B cell (primary cell): Measurements from ENCODE around the gene SCNM1. TPM values are rescaled to one million over a fixed set of nuclear protein-coding genes. Genes with fewer than 3 reads are reported as not detected.
A peak's percentile ranks its signal among the peaks of the same experiment; 100 is the strongest.

ENCODE experiments used
- ATAC-seq: fragments of 200-7000 bp; cut with Tn5 transposase; one replicate; pipeline ENCODE4 v1.10.0; 2021; ENCODE audit warnings: low read depth, mild to moderate bottlenecking, moderate number of reproducible peaks, moderate library complexity
- CTCF ChIA-PET: fragments of 350-600 bp; sonication (Branson Sonifier 250); formaldehyde crosslinking; loops from one replicate; lab custom pipeline; 2021; ENCODE audit warnings: antibody characterized with exemption, inconsistent platforms; lab: Charles Lee
- POLR2A ChIA-PET: fragments of 350-600 bp; sonication (Branson Sonifier 250); formaldehyde crosslinking; loops from one replicate; lab custom pipeline; 2021; ENCODE audit warnings: antibody characterized with exemption; lab: Charles Lee
- DNase-seq: peaks from one replicate; pipeline ENCODE4 v3.0.0; 2013
- H2AFZ ChIP-seq: 2 replicates; pipeline ENCODE4 v1.6.1; 2012; ENCODE audit warnings: mild to moderate bottlenecking, low read depth, low read length; ENCODE audit not compliant: insufficient read depth, poor library complexity, severe bottlenecking
- H3K27ac ChIP-seq, 2 donors: 1 replicate in 1 of 2; 2 replicates in 1 of 2; pipeline ENCODE4 v1.5.1; 2012 to 2013; ENCODE audit warnings: low read length in 2 of 2, mild to moderate bottlenecking in 2 of 2, moderate library complexity in 1 of 2
- H3K27me3 ChIP-seq, 4 experiments: fragments of 200-600 bp in 1 of 4; sonication (generic) in 1 of 4; replicated peaks in 1 of 4; 1 replicate in 2 of 4; 2 replicates in 2 of 4; pipeline versions ENCODE4 v1.6.1 to v1.7.0; 2013 to 2016; ENCODE audit warnings: low read length in 3 of 4, mild to moderate bottlenecking in 2 of 4, mixed read lengths in 1 of 4, moderate library complexity in 1 of 4; ENCODE audit not compliant: insufficient read depth in 4 of 4, control insufficient read depth in 3 of 4; ENCODE audit errors: control extremely low read depth in 1 of 4
- H3K36me3 ChIP-seq, 2 experiments: replicated peaks in 1 of 2; 1 replicate in 1 of 2; 2 replicates in 1 of 2; pipeline versions ENCODE4 v1.6.1 to v1.7.1; 2013; ENCODE audit warnings: low read length in 1 of 2; ENCODE audit not compliant: insufficient read depth in 2 of 2, control insufficient read depth in 1 of 2; ENCODE audit errors: control extremely low read depth in 1 of 2, extremely low read depth in 1 of 2
- H3K4me1 ChIP-seq, 2 donors: fragments of 200-600 bp in 1 of 2; sonication (generic) in 1 of 2; 1 replicate in 1 of 2; 2 replicates in 1 of 2; pipeline versions ENCODE4 v1.5.1 to v1.6.1; 2013 to 2017; ENCODE audit warnings: low read length in 2 of 2; ENCODE audit not compliant: control insufficient read depth in 2 of 2, insufficient read depth in 2 of 2
- H3K4me2 ChIP-seq: replicated peaks from 2 replicates; pipeline ENCODE3; 2012; ENCODE audit warnings: mild to moderate bottlenecking, low read depth, low read length; ENCODE audit not compliant: poor library complexity, severe bottlenecking
- H3K4me3 ChIP-seq, 5 experiments: fragments of 200-600 bp in 1 of 5; sonication (generic) in 1 of 5; 1 replicate in 3 of 5; 2 replicates in 2 of 5; pipeline versions ENCODE4 v1.5.1 to v1.7.0; 2011 to 2016; ENCODE audit warnings: low read length in 4 of 5, mild to moderate bottlenecking in 4 of 5, low read depth in 2 of 5, control low read depth in 1 of 5, moderate library complexity in 1 of 5; ENCODE audit not compliant: insufficient read depth in 1 of 5; ENCODE audit errors: control extremely low read depth in 1 of 5, extremely low read depth in 1 of 5
- H3K79me2 ChIP-seq: fragments of 200-600 bp; sonication (generic); one replicate; pipeline ENCODE4 v1.6.0; 2016; ENCODE audit warnings: low read length; ENCODE audit not compliant: control insufficient read depth, insufficient read depth
- H3K9ac ChIP-seq: fragments of 200-600 bp; sonication (generic); 2 replicates; pipeline ENCODE4 v1.6.1; 2017; ENCODE audit warnings: mild to moderate bottlenecking, low read length, moderate library complexity
- H3K9me3 ChIP-seq, 3 donors: one replicate each; pipeline versions ENCODE4 v1.6.1 to v1.7.1; 2013; ENCODE audit warnings: low read length in 2 of 3; ENCODE audit not compliant: control insufficient read depth in 2 of 3, insufficient read depth in 1 of 3; ENCODE audit errors: control extremely low read depth in 1 of 3
- H4K20me1 ChIP-seq: 2 replicates; pipeline ENCODE4 v1.6.0; 2012; ENCODE audit warnings: mild to moderate bottlenecking, low read length; ENCODE audit not compliant: insufficient read depth, control insufficient read depth, poor library complexity, severe bottlenecking
- H3K27ac Mint-ChIP-seq: one replicate; pipeline ENCODE4 v1.8.0; 2021; ENCODE audit warnings: mixed read lengths
- H3K27me3 Mint-ChIP-seq: one replicate; pipeline ENCODE4 v1.8.0; 2021; ENCODE audit warnings: mixed read lengths
- H3K4me1 Mint-ChIP-seq: one replicate; pipeline ENCODE4 v1.8.0; 2021; ENCODE audit warnings: mixed read lengths
- H3K4me3 Mint-ChIP-seq: one replicate; pipeline ENCODE4 v1.8.0; 2021; ENCODE audit warnings: mixed read lengths
- H3K9me3 Mint-ChIP-seq: one replicate; pipeline ENCODE4 v1.8.0; 2022; ENCODE audit warnings: mixed read lengths; ENCODE audit not compliant: insufficient read depth
- CTCF ChIP-seq: fragments of 200-600 bp; IDR thresholded peaks from one replicate; pipeline ENCODE4 v1.8.0; 2022; ENCODE audit warnings: antibody characterized with exemption, mild to moderate bottlenecking
- EZH2 ChIP-seq: IDR thresholded peaks from 2 replicates; pipeline ENCODE4 v1.6.1; 2012; ENCODE audit warnings: borderline replicate concordance, low read depth, mild to moderate bottlenecking, moderate library complexity, low read length; ENCODE audit not compliant: insufficient read depth, poor library complexity, severe bottlenecking
- WGBS: methylation state at CpG from one replicate; pipeline ENCODE4 v1.1.5; 2013; ENCODE audit warnings: missing lambda C conversion rate; ENCODE audit not compliant: insufficient coverage; 5-methylcytosine and 5-hydroxymethylcytosine counted together
- intact Hi-C: fragments of 100-400 bp; cut with micrococcal nuclease; formaldehyde crosslinking; loops from one replicate; pipeline ENCODE4 v1.10.0; 2022
- polyA plus RNA-seq: library from polyadenylated mRNA; depleted of rRNA; stranded (reverse); fragments of >200 nt; gene quantifications from 2 replicates; pipeline ENCODE4 v1.2.3, GENCODE V29; 2012
- total RNA-seq, 2 donors: library from RNA; stranded (reverse); fragments of 120-200 nt in 1 of 2; gene quantifications; 1 replicate in 1 of 2; 2 replicates in 1 of 2; pipeline versions ENCODE4 v1.2.3 to v1.2.4, GENCODE V29; 2013 to 2022

SCNM1 gene
- total and polyA plus RNA-seq, 2 donors (not counting 1 experiment from before 2014, with no cell fraction given): 46.5 to 53.6 TPM

DNA sequence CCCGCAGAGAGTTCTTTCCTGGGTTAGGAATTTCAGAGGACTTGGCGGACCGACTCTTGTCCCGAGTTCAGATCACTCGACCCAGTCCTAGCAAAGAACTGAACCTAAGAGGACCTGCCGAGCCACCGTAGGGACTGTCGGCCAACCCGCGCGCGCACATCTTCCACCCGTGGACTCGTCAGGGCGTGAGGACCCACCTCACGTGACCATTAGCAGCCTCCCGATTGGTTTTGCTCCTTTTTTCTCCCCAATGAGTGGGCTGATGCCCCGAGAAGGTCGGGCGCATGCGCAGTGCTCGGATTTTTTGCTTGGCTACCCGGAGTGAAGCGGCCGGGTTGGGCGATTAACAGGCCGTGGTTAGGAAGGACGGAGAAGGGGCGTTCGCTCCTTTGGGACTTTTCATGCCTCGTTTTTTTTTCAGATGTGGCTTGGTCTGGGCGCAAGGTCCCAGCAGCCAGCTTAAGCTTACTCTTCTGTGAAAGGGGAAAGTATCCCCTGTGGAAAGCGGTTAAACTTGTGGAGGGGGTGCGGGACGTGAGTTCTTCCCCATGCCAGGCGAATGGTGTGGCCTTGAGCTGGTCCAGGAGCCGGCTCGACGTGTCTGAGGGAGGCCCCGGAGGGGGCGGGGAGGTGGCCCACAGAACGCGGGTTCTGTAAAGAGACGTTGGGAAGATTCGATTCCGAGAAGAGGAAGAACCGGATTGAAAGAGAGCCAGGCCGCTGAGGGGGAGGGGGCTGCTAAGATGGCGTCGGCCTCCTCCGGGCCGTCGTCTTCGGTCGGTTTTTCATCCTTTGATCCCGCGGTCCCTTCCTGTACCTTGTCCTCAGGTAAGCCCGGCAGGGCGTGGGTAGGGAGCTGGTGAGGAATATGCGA, 32.5 kb downstream of the SCNM1 start, which contains the start of gene PIP5K1A:
Gene PIP5K1A (plus strand): TSS at position 299 of the 874 bp plus-strand sequence. CDS start 445 bp downstream, at position 744.
- under 1% methylated on average over 60 of the region's 60 CpGs for WGBS
- peaks cover 47% of the 10 kb centered on the region for H3K4me1 Mint-ChIP-seq
- no peaks in the 10 kb centered on the region for H3K27me3 Mint-ChIP-seq
- ATAC-seq (peak; percentile 98), DNase-seq (peak; percentile 98)
- intact Hi-C loops: loop anchor here (1.0 to 5.0 kb wide), 5 partner anchors 8 to 148 kb away; partner anchors contain the start of genes LYSMD1, PI4KB, RFX5 and VPS72
- POLR2A ChIA-PET: interaction anchor here (0.5 to 1.3 kb wide), 4 partner anchors 9 to 152 kb away, joined by 3 to 8 read pairs (median 4); partner anchors contain the start of gene VPS72
- peaks cover 9% of the 10 kb centered on the region for H4K20me1 ChIP-seq
- H3K4me1 ChIP-seq: peaks cover 21 to 29% of the 10 kb centered on the region in 2 donors
- CTCF ChIA-PET: interaction anchor here (1.3 kb wide), 1 partner anchor 53 kb away, joined by 5 read pairs; no protein-coding TSS in a partner anchor
- no peaks in the 10 kb centered on the region for H3K9me3 ChIP-seq
- peaks cover 0 to 2% (median 0%) of the 10 kb centered on the region in 4 experiments for H3K27me3 ChIP-seq
- H2AFZ ChIP-seq: peak within 1 kb of the TSS; percentile 76
- peak within 1 kb of the TSS; percentile 98 for H3K4me3 Mint-ChIP-seq
- peaks cover 2 to 5% of the 10 kb centered on the region in 2 experiments for H3K36me3 ChIP-seq
- peak within 1 kb of the TSS; percentile 82 to 96 (median 95) for H3K4me3 ChIP-seq
- peak within 1 kb of the TSS; percentile 84 for H3K4me2 ChIP-seq
- H3K27ac Mint-ChIP-seq: peak within 1 kb of the TSS; percentile 94
- TF ChIP-seq CTCF (no peak), EZH2 (no peak)
- peak within 1 kb of the TSS; percentile 86 for H3K9ac ChIP-seq
- peak within 1 kb of the TSS; percentile 87 to 90 for H3K27ac ChIP-seq
- H3K79me2 ChIP-seq: peaks cover 48% of the 10 kb centered on the region
- no peaks in the 10 kb centered on the region for H3K9me3 Mint-ChIP-seq
